Lower leg skin (tissue), 3 donors: ENCODE measurements around the gene ARL14.

Source experiments
- CTCF ChIP-seq, 3 donors: fragments of 450-650 bp; IDR thresholded peaks; one replicate each; pipeline ENCODE4 v1.5.1; 2016; ENCODE audit warnings: antibody characterized with exemption in 3 of 3, mild to moderate bottlenecking in 3 of 3, moderate library complexity in 2 of 3
- POLR2A ChIP-seq, 2 donors: fragments of 450-650 bp; IDR thresholded peaks; one replicate each; pipeline ENCODE4 v1.6.1; 2016 to 2017; ENCODE audit warnings: antibody characterized with exemption in 2 of 2, mild to moderate bottlenecking in 1 of 2, moderate library complexity in 1 of 2

GRCh38 chr3:160629491-160629890 is 47.5 kb upstream of the ARL14 start:
- no peak for TF ChIP-seq CTCF (IDR thresholded peaks at IDR 0.05)
- TF ChIP-seq POLR2A (IDR thresholded peaks at IDR 0.05), result no peak
